Endothelial cell (in vitro differentiated cells): Measurements from ENCODE around the gene MED13L. TPM values are rescaled to one million over a fixed set of nuclear protein-coding genes. Genes with fewer than 3 reads are reported as not detected.
A peak's percentile ranks its signal among the peaks of the same experiment; 100 is the strongest.

Source experiments
- DNase-seq: peaks from one replicate; pipeline ENCODE4 v3.0.0; 2021; ENCODE audit warnings: low spot score
- H3K27ac Mint-ChIP-seq: one replicate; pipeline ENCODE4 v1.8.0; 2021; ENCODE audit warnings: mixed read lengths, inconsistent platforms; ENCODE audit not compliant: unreplicated experiment
- H3K27me3 Mint-ChIP-seq: one replicate; pipeline ENCODE4 v1.8.0; 2021; ENCODE audit warnings: mild to moderate bottlenecking, moderate library complexity, mixed read lengths, inconsistent platforms; ENCODE audit not compliant: unreplicated experiment
- H3K36me3 Mint-ChIP-seq: one replicate; pipeline ENCODE4 v1.8.0; 2021; ENCODE audit warnings: mild to moderate bottlenecking, low read depth, mixed read lengths, inconsistent platforms; ENCODE audit not compliant: unreplicated experiment
- H3K4me1 Mint-ChIP-seq: one replicate; pipeline ENCODE4 v1.8.0; 2021; ENCODE audit warnings: mild to moderate bottlenecking, mixed read lengths, inconsistent platforms; ENCODE audit not compliant: unreplicated experiment
- H3K4me3 Mint-ChIP-seq: one replicate; pipeline ENCODE4 v1.8.0; 2021; ENCODE audit warnings: mild to moderate bottlenecking, mixed read lengths, inconsistent platforms; ENCODE audit not compliant: unreplicated experiment
- H3K9me3 Mint-ChIP-seq: one replicate; pipeline ENCODE4 v1.8.0; 2021; ENCODE audit warnings: mixed read lengths, inconsistent platforms; ENCODE audit not compliant: unreplicated experiment
- CTCF ChIP-seq: fragments of 200-600 bp; sonication (generic); IDR thresholded peaks from one replicate; pipeline ENCODE4 v1.5.0; 2021; ENCODE audit warnings: antibody characterized with exemption; ENCODE audit not compliant: unreplicated experiment
- total RNA-seq: library from RNA; stranded (reverse); fragmentation: NEBNext Ultra II Directional; extraction: Animal tissue kit (Norgen Biotek cat#: 25700); gene quantifications from one replicate; pipeline ENCODE4 v1.2.1, GENCODE V29; 2021; ENCODE audit not compliant: unreplicated experiment

MED13L gene
- total RNA-seq, 1 donor from 2014 or later = 97.0 TPM

GRCh38 chr12:116087962-116088361 is 189.5 kb downstream of the MED13L start:
- TF ChIP-seq CTCF = no peak
- no peak for DNase-seq
- peak overlapping the region; percentile 61 for H3K27ac Mint-ChIP-seq
- peaks cover 2% of the 10 kb centered on the region for H3K27me3 Mint-ChIP-seq
- no peaks in the 10 kb centered on the region for H3K9me3 Mint-ChIP-seq
- H3K4me1 Mint-ChIP-seq = peaks cover 19% of the 10 kb centered on the region
- H3K4me3 Mint-ChIP-seq = no peak overlapping the region
- H3K36me3 Mint-ChIP-seq = no peaks in the 10 kb centered on the region

GRCh38 chr12:116087399-116087798 is 190.1 kb downstream of the MED13L start:
- no peak for DNase-seq
- H3K9me3 Mint-ChIP-seq = no peaks in the 10 kb centered on the region
- no peak overlapping the region for H3K4me3 Mint-ChIP-seq
- no peaks in the 10 kb centered on the region for H3K27me3 Mint-ChIP-seq
- peak overlapping the region; percentile 25 for H3K27ac Mint-ChIP-seq
- no peaks in the 10 kb centered on the region for H3K36me3 Mint-ChIP-seq
- H3K4me1 Mint-ChIP-seq = peaks cover 19% of the 10 kb centered on the region
- TF ChIP-seq CTCF = no peak

GRCh38 chr12:116080415-116080814 is 197.1 kb downstream of the MED13L start:
- Mint-ChIP-seq H3K36me3 (no peaks in the 10 kb centered on the region), H3K4me3 (no peak overlapping the region), H3K9me3 (no peaks in the 10 kb centered on the region), H3K4me1 (peaks cover 3% of the 10 kb centered on the region), H3K27me3 (no peaks in the 10 kb centered on the region), H3K27ac (no peak overlapping the region)
- DNase-seq = no peak
- no peak for TF ChIP-seq CTCF

- no peaks in the 10 kb centered on the region for H3K27me3 Mint-ChIP-seq
- no peak for DNase-seq
- H3K4me3 Mint-ChIP-seq = no peak overlapping the region
- TF ChIP-seq CTCF = no peak
- no peaks in the 10 kb centered on the region for H3K9me3 Mint-ChIP-seq
- H3K36me3 Mint-ChIP-seq = no peaks in the 10 kb centered on the region
- H3K4me1 Mint-ChIP-seq = peaks cover 9% of the 10 kb centered on the region
- H3K27ac Mint-ChIP-seq = no peak overlapping the region
These were observed 199.1 kb downstream of the MED13L start for GRCh38 chr12:116078396-116078795.

- DNase-seq = no peak
- Mint-ChIP-seq H3K36me3 (no peaks in the 10 kb centered on the region), H3K27me3 (no peaks in the 10 kb centered on the region), H3K9me3 (no peaks in the 10 kb centered on the region), H3K27ac (no peak overlapping the region), H3K4me3 (no peak overlapping the region), H3K4me1 (peaks cover 9% of the 10 kb centered on the region)
- no peak for TF ChIP-seq CTCF
These were observed 200.1 kb downstream of the MED13L start for GRCh38 chr12:116077431-116077830.
